ENCODE data around the gene MSRB3. TPM values are rescaled to one million over a fixed set of nuclear protein-coding genes. Genes with fewer than 3 reads are reported as not detected.

The MSRB3 gene
- total RNA-seq, 6 donors from 2014 or later: 15.7 to 76.3 (median 30.4) TPM

GRCh38 chr12:65287426-65287825 is 8.9 kb downstream of the MSRB3 start:
- WGBS, 2 donors: 60 to 76% methylated on average over 2 of the region's 2 CpGs
- peaks cover 0 to 3% (median 0%) of the 10 kb centered on the region in 4 donors for H3K4me1 ChIP-seq
- no peak for DNase-seq
- H3K27ac ChIP-seq: no peak overlapping the region
- TF ChIP-seq POLR2AphosphoS5 (IDR thresholded peaks at IDR 0.05) (no peak), EP300 (IDR thresholded peaks at IDR 0.05) (no peak), CTCF (IDR thresholded peaks at IDR 0.05) (no peak), POLR2A (IDR thresholded peaks at IDR 0.05) (no peak)
- no peaks in the 10 kb centered on the region for H3K27me3 ChIP-seq
- ATAC-seq (ENCODE audit: low FRiP score in 2 of 2): no peak
- no peak overlapping the region for H3K4me3 ChIP-seq
- no peaks in the 10 kb centered on the region for H3K36me3 ChIP-seq
- no peaks in the 10 kb centered on the region for H3K9me3 ChIP-seq

- no peak overlapping the region for H3K4me3 ChIP-seq
- H3K27ac ChIP-seq: no peak overlapping the region
- 98% methylated on average over 2 of the region's 2 CpGs for WGBS, 2 donors
- no peak for DNase-seq
- no peaks in the 10 kb centered on the region for H3K9me3 ChIP-seq
- H3K27me3 ChIP-seq: no peaks in the 10 kb centered on the region
- TF ChIP-seq POLR2AphosphoS5 (IDR thresholded peaks at IDR 0.05) (no peak), POLR2A (IDR thresholded peaks at IDR 0.05) (no peak), CTCF (IDR thresholded peaks at IDR 0.05) (no peak), EP300 (IDR thresholded peaks at IDR 0.05) (no peak)
- H3K36me3 ChIP-seq: no peaks in the 10 kb centered on the region
- peaks cover 0 to 5% (median 0%) of the 10 kb centered on the region in 4 donors for H3K4me1 ChIP-seq
- ATAC-seq (ENCODE audit: low FRiP score in 2 of 2): no peak
These were observed 13.8 kb downstream of the MSRB3 start for GRCh38 chr12:65292241-65292640.

- Histone ChIP-seq H3K4me1 (peaks cover 0 to 5% (median 0%) of the 10 kb centered on the region in 4 donors), H3K4me3 (no peak overlapping the region), H3K27ac (no peak overlapping the region), H3K36me3 (no peaks in the 10 kb centered on the region), H3K27me3 (no peaks in the 10 kb centered on the region), H3K9me3 (no peaks in the 10 kb centered on the region)
- DNase-seq (no peak), ATAC-seq (ENCODE audit: low FRiP score in 2 of 2) (no peak)
- TF ChIP-seq EP300 (IDR thresholded peaks at IDR 0.05) (no peak), POLR2A (IDR thresholded peaks at IDR 0.05) (no peak), POLR2AphosphoS5 (IDR thresholded peaks at IDR 0.05) (no peak), CTCF (IDR thresholded peaks at IDR 0.05) (no peak)
- WGBS, 2 donors: 67 to 78% methylated on average over 1 of the region's 1 CpG
These were observed 15.3 kb downstream of the MSRB3 start for GRCh38 chr12:65293735-65294134.

- Histone ChIP-seq H3K4me3 (no peak overlapping the region), H3K27me3 (no peaks in the 10 kb centered on the region), H3K36me3 (no peaks in the 10 kb centered on the region), H3K27ac (no peak overlapping the region), H3K9me3 (no peaks in the 10 kb centered on the region), H3K4me1 (peaks cover 0 to 5% (median 0%) of the 10 kb centered on the region in 4 donors)
- WGBS, 2 donors: 87 to 93% methylated on average over 4 of the region's 4 CpGs
- DNase-seq (no peak), ATAC-seq (ENCODE audit: low FRiP score in 2 of 2) (no peak)
- TF ChIP-seq POLR2AphosphoS5 (IDR thresholded peaks at IDR 0.05) (no peak), POLR2A (IDR thresholded peaks at IDR 0.05) (no peak), EP300 (IDR thresholded peaks at IDR 0.05) (no peak), CTCF (IDR thresholded peaks at IDR 0.05) (no peak)
These were observed 16.3 kb downstream of the MSRB3 start for GRCh38 chr12:65294641-65295262.
